Left ventricle myocardium inferior (tissue), 1 donor: ENCODE measurements around the gene CD99L2. TPM values are rescaled to one million over a fixed set of nuclear protein-coding genes. Genes with fewer than 3 reads are reported as not detected.

Experiments
- DNase-seq: peaks from one replicate; pipeline ENCODE4 v3.0.0-alpha.2; 2020
- H3K27ac ChIP-seq: fragments of 200-600 bp; replicated peaks from 2 replicates; pipeline ENCODE4 v1.8.0; 2021
- H3K27me3 ChIP-seq: fragments of 200-600 bp; 2 replicates; pipeline ENCODE4 v1.8.0; 2021; ENCODE audit warnings: low read depth
- H3K36me3 ChIP-seq: fragments of 200-600 bp; 2 replicates; pipeline ENCODE4 v1.8.0; 2021
- H3K4me1 ChIP-seq: fragments of 200-600 bp; 2 replicates; pipeline ENCODE4 v1.8.0; 2021
- H3K4me3 ChIP-seq: fragments of 200-600 bp; 2 replicates; pipeline ENCODE4 v1.8.0; 2021; ENCODE audit warnings: mild to moderate bottlenecking, moderate library complexity
- H3K9me3 ChIP-seq: fragments of 200-600 bp; replicated peaks from 2 replicates; pipeline ENCODE4 v1.8.0; 2021
- CTCF ChIP-seq: fragments of 200-600 bp; IDR thresholded peaks from 2 replicates; pipeline ENCODE4 v1.8.0; 2021; ENCODE audit warnings: antibody characterized with exemption, mild to moderate bottlenecking, borderline replicate concordance
- intact Hi-C: fragments of 100-400 bp; cut with micrococcal nuclease; formaldehyde crosslinking; loops from one replicate; pipeline ENCODE4 v1.11.0; 2022
- total RNA-seq: library from RNA; stranded (reverse); fragmentation: NEBNext Ultra II Directional; extraction: Animal tissue kit (Norgen Biotek cat#: 25700); gene quantifications from one replicate; pipeline ENCODE4 v1.2.1, GENCODE V29; 2021
- donor health status: DM: no; HTN: yes; CAD: no; lungs with severe emphysema.

Gene CD99L2
- total RNA-seq, 1 donor from 2014 or later = 68.1 TPM

- Histone ChIP-seq H3K4me1 (peaks cover 8% of the 10 kb centered on the region), H3K4me3 (no peak overlapping the region), H3K9me3 (no peaks in the 10 kb centered on the region), H3K36me3 (no peaks in the 10 kb centered on the region), H3K27ac (no peak overlapping the region), H3K27me3 (no peaks in the 10 kb centered on the region)
- intact Hi-C loops = no loop called here
- no peak for DNase-seq
- TF ChIP-seq CTCF = no peak
Measured at GRCh38 chrX:150762258-150763165, 136.0 kb downstream of the CD99L2 start.

DNA sequence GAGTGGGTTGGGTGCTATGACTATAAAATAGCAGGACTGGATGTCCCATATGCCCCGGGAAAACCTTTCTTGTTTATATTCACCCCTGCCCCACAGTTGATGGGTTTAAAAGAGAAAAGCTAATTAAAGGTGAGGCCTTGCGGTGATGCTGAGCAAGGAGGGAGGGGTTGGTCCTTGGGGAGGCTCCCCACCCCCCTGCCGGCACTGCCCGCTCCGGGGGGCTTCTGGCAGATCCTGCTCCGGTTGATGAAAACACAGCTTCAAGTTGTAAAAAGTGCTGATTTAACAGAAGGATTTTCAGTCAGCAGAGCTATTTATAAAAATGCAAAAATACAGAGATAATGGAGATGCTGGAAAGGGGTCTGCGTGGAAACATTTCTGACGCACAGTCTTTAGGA lies 136.7 kb downstream of the CD99L2 start:
- H3K27ac ChIP-seq = no peak overlapping the region
- no peak for TF ChIP-seq CTCF
- no peak for DNase-seq
- H3K27me3 ChIP-seq = no peaks in the 10 kb centered on the region
- no peak overlapping the region for H3K4me3 ChIP-seq
- intact Hi-C loops = no loop called here
- H3K4me1 ChIP-seq = peaks cover 1% of the 10 kb centered on the region
- no peaks in the 10 kb centered on the region for H3K9me3 ChIP-seq
- no peaks in the 10 kb centered on the region for H3K36me3 ChIP-seq

DNA sequence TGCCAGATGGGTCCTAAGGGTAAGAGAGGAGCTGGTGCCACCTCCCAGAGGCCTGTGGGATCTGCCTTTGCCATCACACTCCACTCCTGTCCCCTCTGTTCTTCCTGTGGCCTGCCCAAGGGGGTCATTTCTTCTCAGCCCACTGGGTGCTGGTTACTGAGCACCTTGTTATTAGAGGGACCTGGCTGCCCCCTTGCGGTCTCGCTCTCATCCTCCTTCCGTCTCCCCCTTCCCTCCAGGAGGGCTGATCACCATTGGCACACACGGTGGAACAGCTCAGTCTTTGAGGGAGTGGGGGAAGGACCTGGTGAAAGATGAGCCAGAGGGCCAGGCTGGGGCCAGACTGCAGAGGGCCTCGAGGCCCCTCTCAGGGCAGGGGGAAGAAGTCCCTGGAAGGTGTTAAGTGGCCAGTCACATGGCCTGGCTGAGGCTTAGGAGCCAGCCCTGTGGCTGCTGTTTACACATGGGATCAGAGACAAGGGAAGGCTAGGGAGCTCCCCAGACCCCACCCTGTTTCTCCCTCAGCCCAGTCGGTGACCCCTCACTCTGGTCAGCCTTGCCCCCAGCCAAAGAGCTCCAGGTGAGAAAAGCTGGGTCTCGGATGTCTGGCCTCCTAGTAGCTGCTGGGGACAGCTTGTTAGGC lies 137.2 kb downstream of the CD99L2 start:
- Histone ChIP-seq H3K4me1 (no peaks in the 10 kb centered on the region), H3K27ac (no peak overlapping the region), H3K4me3 (no peak overlapping the region), H3K9me3 (no peaks in the 10 kb centered on the region), H3K27me3 (no peaks in the 10 kb centered on the region), H3K36me3 (no peaks in the 10 kb centered on the region)
- no peak for DNase-seq
- intact Hi-C loops = no loop called here
- no peak for TF ChIP-seq CTCF

DNA sequence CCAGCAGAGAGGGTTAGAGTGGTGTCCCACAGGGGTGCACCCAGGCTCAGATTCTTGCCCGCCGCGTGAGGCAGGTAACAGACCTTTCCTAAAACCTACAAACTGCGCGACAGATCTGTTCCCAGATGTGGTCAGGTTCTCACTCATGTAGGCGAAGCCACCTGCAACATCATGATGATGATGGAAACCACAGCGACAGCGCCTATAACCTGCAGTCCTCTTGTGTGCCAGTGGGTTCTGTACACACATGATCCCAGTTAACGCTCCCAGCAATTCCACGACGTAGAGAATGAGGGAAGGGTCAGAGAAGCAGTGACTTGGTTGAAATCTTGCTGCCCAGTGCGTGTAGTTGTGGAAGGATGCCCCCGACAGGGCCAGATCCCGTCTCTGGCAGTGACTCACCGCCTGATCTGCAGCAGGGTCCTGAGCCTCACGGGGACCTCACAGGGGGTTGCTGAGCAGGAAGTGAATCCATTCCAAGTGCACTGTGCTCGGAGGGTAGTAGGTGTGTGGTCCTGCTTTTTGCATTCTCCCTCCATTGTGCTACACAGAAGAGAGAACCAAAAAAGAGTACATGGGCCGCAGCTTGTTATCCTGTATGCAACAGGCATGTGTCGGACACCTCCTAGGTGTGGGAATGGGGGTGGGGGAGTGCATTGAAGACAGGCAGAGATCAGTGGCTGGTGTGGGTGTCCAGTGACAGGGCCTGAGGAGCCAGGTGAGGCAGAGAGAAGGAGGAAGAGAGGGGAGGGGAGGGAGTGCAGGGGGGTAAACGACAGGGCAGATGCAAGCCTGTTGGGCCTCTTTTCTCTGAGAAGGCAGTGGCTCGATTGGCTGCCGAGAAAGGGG lies 138.7 kb downstream of the CD99L2 start:
- Histone ChIP-seq H3K27ac (no peak overlapping the region), H3K9me3 (no peaks in the 10 kb centered on the region), H3K27me3 (no peaks in the 10 kb centered on the region), H3K36me3 (no peaks in the 10 kb centered on the region), H3K4me1 (no peaks in the 10 kb centered on the region), H3K4me3 (no peak overlapping the region)
- DNase-seq = no peak
- TF ChIP-seq CTCF = no peak
- intact Hi-C loops = no loop called here

GRCh38 chrX:150757371-150757770 lies 141.1 kb downstream of the CD99L2 start:
- intact Hi-C loops = no loop called here
- no peak for TF ChIP-seq CTCF
- Histone ChIP-seq H3K4me1 (no peaks in the 10 kb centered on the region), H3K36me3 (peaks cover 6% of the 10 kb centered on the region), H3K27me3 (no peaks in the 10 kb centered on the region), H3K4me3 (no peak overlapping the region), H3K9me3 (no peaks in the 10 kb centered on the region), H3K27ac (no peak overlapping the region)
- DNase-seq = no peak
